HCT116 (cell line): Measurements from ENCODE around the gene RNF186. TPM values are rescaled to one million over a fixed set of nuclear protein-coding genes. Genes with fewer than 3 reads are reported as not detected.

Source experiments
- ATAC-seq: fragments of 200-7000 bp; cut with Tn5 transposase; 2 replicates; pipeline ENCODE4 v1.9.1; 2020; ENCODE audit warnings: mild to moderate bottlenecking, moderate library complexity
- BruUV-seq: library from RNA; stranded (reverse); fragments of 400-500 nt; replicated peaks from 2 replicates; lab custom pipeline; 2021; lab: Mats Ljungman, UMichigan
- CTCF ChIA-PET: fragments of 300-600 bp; sonication (Branson Sonifier 250); formaldehyde crosslinking; loops from one replicate; lab custom pipeline; 2021; ENCODE audit warnings: antibody characterized with exemption; lab: Charles Lee
- POLR2A ChIA-PET: fragments of 300-600, 350-600 bp; sonication (Branson Sonifier 250); formaldehyde crosslinking; loops from one replicate; lab custom pipeline; 2021; ENCODE audit warnings: antibody characterized with exemption; lab: Charles Lee
- RAD21 ChIA-PET, 2 experiments: fragments of 300-600 bp; sonication (Branson Sonifier 250); formaldehyde crosslinking; loops; one replicate each; lab custom pipeline; 2023; ENCODE audit warnings: low total read pairs in 2 of 2; ENCODE audit not compliant: uncharacterized antibody in 2 of 2, unreplicated experiment in 2 of 2, low non-redundant PET in 1 of 2; lab: Charles Lee
- DNase-seq: peaks from one replicate; pipeline ENCODE4 v3.0.0-alpha.2; 2010; ENCODE audit warnings: low read depth, low spot score
- H2AFZ ChIP-seq: fragments of 200-600 bp; shearing (Covaris generic), sonication (generic); 2 replicates; pipeline ENCODE4 v1.6.1; 2017; ENCODE audit warnings: low read depth, mixed run types, mixed read lengths, antibody characterized with exemption, low read length; ENCODE audit not compliant: poor library complexity, severe bottlenecking
- H3K27ac ChIP-seq: 2 replicates; pipeline ENCODE4 v1.5.1; 2012; ENCODE audit warnings: low read depth, low read length
- H3K27me3 ChIP-seq: fragments of 200-600 bp; sonication (generic); 2 replicates; pipeline ENCODE4 v1.6.1; 2016; ENCODE audit warnings: mixed run types, low read length, mixed read lengths; ENCODE audit not compliant: insufficient read depth
- H3K36me3 ChIP-seq, 2 experiments: fragments of 200-500 bp in 1 of 2; fragments of 200-600 bp in 1 of 2; sonication (Bioruptor generic) in 1 of 2; sonication (generic) in 1 of 2; 2 replicates each; pipeline versions ENCODE4 v1.5.1 to v1.6.1; 2014 to 2016; ENCODE audit warnings: low read length in 2 of 2, inconsistent platforms in 1 of 2, mixed read lengths in 1 of 2, mixed run types in 1 of 2; ENCODE audit not compliant: insufficient read depth in 2 of 2, control insufficient read depth in 1 of 2
- H3K4me1 ChIP-seq, 2 experiments: fragments of 200-600 bp in 1 of 2; sonication (generic) in 1 of 2; 2 replicates each; pipeline versions ENCODE4 v1.5.1 to v1.6.1; 2012 to 2017; ENCODE audit warnings: low read length in 2 of 2, inconsistent platforms in 1 of 2, mild to moderate bottlenecking in 1 of 2, mixed read lengths in 1 of 2, mixed run types in 1 of 2, moderate library complexity in 1 of 2; ENCODE audit not compliant: insufficient read depth in 2 of 2, control insufficient read depth in 1 of 2
- H3K4me2 ChIP-seq: fragments of 200-600 bp; sonication (generic); 2 replicates; pipeline ENCODE4 v1.6.1; 2017; ENCODE audit warnings: mixed run types, low read length, mixed read lengths
- H3K4me3 ChIP-seq, 2 experiments: fragments of 200-600 bp in 1 of 2; sonication (generic) in 1 of 2; replicated peaks in 1 of 2; 2 replicates each; pipeline ENCODE4 v1.5.1; 2011 to 2016; ENCODE audit warnings: low read length in 2 of 2, control low read depth in 1 of 2, low read depth in 1 of 2, mild to moderate bottlenecking in 1 of 2, mixed read lengths in 1 of 2, mixed run types in 1 of 2
- H3K79me2 ChIP-seq: fragments of 200-600 bp; sonication (generic); 2 replicates; pipeline ENCODE4 v1.6.1; 2017; ENCODE audit warnings: mild to moderate bottlenecking, mixed run types, low read length, moderate library complexity, mixed read lengths; ENCODE audit not compliant: insufficient read depth
- H3K9ac ChIP-seq: fragments of 200-600 bp; sonication (generic); 2 replicates; pipeline ENCODE4 v1.6.1; 2016; ENCODE audit warnings: low read length, mixed read lengths
- H3K9me2 ChIP-seq: fragments of 200-600 bp; sonication (generic), shearing (Covaris generic); 2 replicates; pipeline ENCODE4 v1.6.1; 2017; ENCODE audit warnings: mixed run types, mild to moderate bottlenecking, moderate library complexity; ENCODE audit not compliant: insufficient read depth
- H3K9me3 ChIP-seq, 2 experiments: fragments of 200-500 bp in 1 of 2; fragments of 200-600 bp in 1 of 2; sonication (Bioruptor generic) in 1 of 2; sonication (generic) in 1 of 2; 2 replicates each; pipeline ENCODE4 v1.6.1; 2014 to 2017; ENCODE audit warnings: low read length in 2 of 2, mixed read lengths in 2 of 2, inconsistent platforms in 1 of 2, low read depth in 1 of 2, mild to moderate bottlenecking in 1 of 2, mixed run types in 1 of 2, moderate library complexity in 1 of 2; ENCODE audit not compliant: control insufficient read depth in 1 of 2, insufficient read depth in 1 of 2
- H4K20me1 ChIP-seq: fragments of 200-600 bp; sonication (generic), shearing (Covaris generic); 2 replicates; pipeline ENCODE4 v1.6.1; 2017; ENCODE audit warnings: mixed run types, mild to moderate bottlenecking, moderate library complexity; ENCODE audit not compliant: insufficient read depth
- ATF3 ChIP-seq: IDR thresholded peaks from 2 replicates; pipeline ENCODE4 v1.6.1; 2012
- EGR1 ChIP-seq: IDR thresholded peaks from 2 replicates; pipeline ENCODE4 v1.6.1; 2012; ENCODE audit warnings: low read depth
- POLR2A ChIP-seq: IDR thresholded peaks from 2 replicates; pipeline ENCODE4 v1.7.0; 2011; ENCODE audit warnings: borderline replicate concordance; ENCODE audit not compliant: insufficient read depth, insufficient read length; ENCODE audit errors: extremely low read depth
- REST ChIP-seq: IDR thresholded peaks from 2 replicates; pipeline ENCODE4 v1.6.1; 2012; ENCODE audit warnings: low read depth
- SIN3A ChIP-seq: IDR thresholded peaks from 2 replicates; pipeline ENCODE4 v1.6.1; 2012; ENCODE audit warnings: low read depth
- SP1 ChIP-seq: IDR thresholded peaks from 2 replicates; pipeline ENCODE4 v1.6.1; 2012; ENCODE audit warnings: low read depth
- YY1 ChIP-seq: IDR thresholded peaks from 2 replicates; pipeline ENCODE4 v1.6.1; 2011; ENCODE audit warnings: low read length, low read depth, moderate library complexity, mild to moderate bottlenecking; ENCODE audit not compliant: insufficient replicate concordance; ENCODE audit errors: extremely low read depth
- intact Hi-C: fragments of 100-400 bp; cut with micrococcal nuclease; formaldehyde crosslinking; loops from 2 replicates; pipeline ENCODE4 v1.10.0; 2022
- total RNA-seq: library from RNA; stranded (reverse); gene quantifications from one replicate; pipeline ENCODE4 v1.2.1, GENCODE V29; 2021; ENCODE audit not compliant: unreplicated experiment

RNF186 gene
- total RNA-seq, 1 experiment from 2014 or later: not detected

- intact Hi-C loops: no loop called here
- no TSS peak for BruUV-seq
- POLR2A ChIA-PET: no interaction called here
Observed at GRCh38 chr1:19776287-19776686, 38.8 kb downstream of the RNF186 start.

More at GRCh38 chr1:19776287-19776686, 38.8 kb downstream of the RNF186 start:
- Histone ChIP-seq H3K36me3 (no peaks in the 10 kb centered on the region), H3K9ac (no peak overlapping the region), H3K4me1 (no peaks in the 10 kb centered on the region; a peak in 1 of 4 replicates), H3K27ac (no peak overlapping the region), H3K79me2 (no peaks in the 10 kb centered on the region), H3K4me2 (no peak overlapping the region), H3K27me3 (no peaks in the 10 kb centered on the region), H3K4me3 (no peak overlapping the region), H3K9me3 (no peaks in the 10 kb centered on the region), H2AFZ (no peak overlapping the region), H3K9me2 (no peaks in the 10 kb centered on the region), H4K20me1 (no peaks in the 10 kb centered on the region)
- ATAC-seq (no peak), DNase-seq (no peak)
- RAD21 ChIA-PET: no interaction called here
- CTCF ChIA-PET: no interaction called here
- no peak for TF ChIP-seq POLR2A
- TF ChIP-seq ATF3: no peak
- no peak for TF ChIP-seq YY1
- TF ChIP-seq SIN3A: no peak
- no peak for TF ChIP-seq REST
- TF ChIP-seq SP1: no peak
- TF ChIP-seq EGR1: no peak
